Measurements from ENCODE around the gene PKM.

PKM gene

GRCh38 chr15:72248514-72248913 lies 17.5 kb upstream of the PKM start:
- no peak for DNase-seq (ENCODE audit: low spot score in 2 of 2)
- H3K27me3 ChIP-seq (ENCODE audit: low read depth): no peaks in the 10 kb centered on the region
- H3K4me3 ChIP-seq: no peak overlapping the region
- in situ Hi-C loops (cut with MboI; ENCODE audit: low sequenced_read_pairs): no loop called here
- H3K36me3 ChIP-seq (replicated peaks): peaks cover 78% of the 10 kb centered on the region
- peaks cover 17% of the 10 kb centered on the region for H3K4me1 ChIP-seq
- no peaks in the 10 kb centered on the region for H3K9me3 ChIP-seq

GRCh38 chr15:72242775-72243370 lies 11.9 kb upstream of the PKM start:
- peaks cover 71% of the 10 kb centered on the region for H3K36me3 ChIP-seq (replicated peaks)
- in situ Hi-C loops (cut with MboI; ENCODE audit: low sequenced_read_pairs): no loop called here
- no peaks in the 10 kb centered on the region for H3K9me3 ChIP-seq
- DNase-seq (ENCODE audit: low spot score in 2 of 2): no peak
- H3K27me3 ChIP-seq (ENCODE audit: low read depth): no peaks in the 10 kb centered on the region
- no peaks in the 10 kb centered on the region for H3K4me1 ChIP-seq
- H3K4me3 ChIP-seq: no peak overlapping the region

GRCh38 chr15:72239652-72240051 lies 8.7 kb upstream of the PKM start:
- in situ Hi-C loops (cut with MboI; ENCODE audit: low sequenced_read_pairs): no loop called here
- H3K36me3 ChIP-seq (replicated peaks): peaks cover 54% of the 10 kb centered on the region
- no peaks in the 10 kb centered on the region for H3K27me3 ChIP-seq (ENCODE audit: low read depth)
- no peaks in the 10 kb centered on the region for H3K9me3 ChIP-seq
- DNase-seq (ENCODE audit: low spot score in 2 of 2): no peak
- no peaks in the 10 kb centered on the region for H3K4me1 ChIP-seq
- no peak overlapping the region for H3K4me3 ChIP-seq

- no peak overlapping the region for H3K4me3 ChIP-seq
- no peaks in the 10 kb centered on the region for H3K4me1 ChIP-seq
- H3K9me3 ChIP-seq: no peaks in the 10 kb centered on the region
- in situ Hi-C loops (cut with MboI; ENCODE audit: low sequenced_read_pairs): no loop called here
- DNase-seq (ENCODE audit: low spot score in 2 of 2): no peak
- H3K27me3 ChIP-seq (ENCODE audit: low read depth): no peaks in the 10 kb centered on the region
- H3K36me3 ChIP-seq (replicated peaks): peaks cover 43% of the 10 kb centered on the region
Measured at GRCh38 chr15:72238586-72238985, 7.6 kb upstream of the PKM start.

- H3K4me1 ChIP-seq: no peaks in the 10 kb centered on the region
- H3K4me3 ChIP-seq: no peak overlapping the region
- peaks cover 36% of the 10 kb centered on the region for H3K36me3 ChIP-seq (replicated peaks)
- in situ Hi-C loops (cut with MboI; ENCODE audit: low sequenced_read_pairs): no loop called here
- H3K27me3 ChIP-seq (ENCODE audit: low read depth): no peaks in the 10 kb centered on the region
- no peak for DNase-seq (ENCODE audit: low spot score in 2 of 2)
- no peaks in the 10 kb centered on the region for H3K9me3 ChIP-seq
Measured at GRCh38 chr15:72237853-72238224, 6.8 kb upstream of the PKM start.

GRCh38 chr15:72237029-72237852 lies 6.3 kb upstream of the PKM start:
- no peaks in the 10 kb centered on the region for H3K27me3 ChIP-seq (ENCODE audit: low read depth)
- DNase-seq (ENCODE audit: low spot score in 2 of 2): peak in 1 of 2 experiments; percentile 48
- no peak overlapping the region for H3K4me3 ChIP-seq
- in situ Hi-C loops (cut with MboI; ENCODE audit: low sequenced_read_pairs): no loop called here
- no peaks in the 10 kb centered on the region for H3K9me3 ChIP-seq
- H3K4me1 ChIP-seq: peaks cover 2% of the 10 kb centered on the region
- H3K36me3 ChIP-seq (replicated peaks): peaks cover 30% of the 10 kb centered on the region

- Histone ChIP-seq H3K36me3 (replicated peaks) (peaks cover 22% of the 10 kb centered on the region), H3K4me3 (no peak overlapping the region), H3K27me3 (ENCODE audit: low read depth) (no peaks in the 10 kb centered on the region), H3K9me3 (no peaks in the 10 kb centered on the region), H3K4me1 (peaks cover 8% of the 10 kb centered on the region)
- DNase-seq (ENCODE audit: low spot score in 2 of 2): no peak
- in situ Hi-C loops (cut with MboI; ENCODE audit: low sequenced_read_pairs): no loop called here
Measured at GRCh38 chr15:72236381-72237003, 5.5 kb upstream of the PKM start.

GRCh38 chr15:72235298-72235697 lies 4.3 kb upstream of the PKM start:
- Histone ChIP-seq H3K9me3 (no peaks in the 10 kb centered on the region), H3K4me3 (no peak overlapping the region), H3K4me1 (peaks cover 8% of the 10 kb centered on the region), H3K27me3 (ENCODE audit: low read depth) (no peaks in the 10 kb centered on the region), H3K36me3 (replicated peaks) (peaks cover 15% of the 10 kb centered on the region)
- DNase-seq (ENCODE audit: low spot score in 2 of 2): no peak
- in situ Hi-C loops (cut with MboI; ENCODE audit: low sequenced_read_pairs): no loop called here

- H3K27me3 ChIP-seq (ENCODE audit: low read depth): no peaks in the 10 kb centered on the region
- H3K9me3 ChIP-seq: no peaks in the 10 kb centered on the region
- in situ Hi-C loops (cut with MboI; ENCODE audit: low sequenced_read_pairs): no loop called here
- peaks cover 5% of the 10 kb centered on the region for H3K36me3 ChIP-seq (replicated peaks)
- no peak overlapping the region for H3K4me3 ChIP-seq
- peaks cover 8% of the 10 kb centered on the region for H3K4me1 ChIP-seq
- no peak for DNase-seq (ENCODE audit: low spot score in 2 of 2)
Measured at GRCh38 chr15:72233769-72234168, 2.8 kb upstream of the PKM start.

GRCh38 chr15:72231833-72232478 lies 966 bp upstream of the PKM start:
- in situ Hi-C loops (cut with MboI; ENCODE audit: low sequenced_read_pairs): no loop called here
- H3K9me3 ChIP-seq: no peaks in the 10 kb centered on the region
- peak; percentile 37 to 38 for DNase-seq (ENCODE audit: low spot score in 2 of 2)
- peaks cover 12% of the 10 kb centered on the region for H3K36me3 ChIP-seq (replicated peaks)
- peaks cover 22% of the 10 kb centered on the region for H3K4me1 ChIP-seq
- H3K4me3 ChIP-seq: peak overlapping the region; percentile 98
- no peaks in the 10 kb centered on the region for H3K27me3 ChIP-seq (ENCODE audit: low read depth)

GRCh38 chr15:72230197-72231065 lies 559 bp downstream of the PKM start:
- in situ Hi-C loops (cut with MboI; ENCODE audit: low sequenced_read_pairs): no loop called here
- Histone ChIP-seq H3K4me3 (peak overlapping the region; percentile 98), H3K36me3 (replicated peaks) (peaks cover 23% of the 10 kb centered on the region), H3K9me3 (no peaks in the 10 kb centered on the region), H3K4me1 (peaks cover 28% of the 10 kb centered on the region), H3K27me3 (ENCODE audit: low read depth) (no peaks in the 10 kb centered on the region)
- peak; percentile 100 for DNase-seq (ENCODE audit: low spot score in 2 of 2)

- H3K4me3 ChIP-seq: peak overlapping the region; percentile 98
- no peak for DNase-seq (ENCODE audit: low spot score in 2 of 2)
- peaks cover 28% of the 10 kb centered on the region for H3K4me1 ChIP-seq
- no peaks in the 10 kb centered on the region for H3K9me3 ChIP-seq
- H3K36me3 ChIP-seq (replicated peaks): peaks cover 26% of the 10 kb centered on the region
- in situ Hi-C loops (cut with MboI; ENCODE audit: low sequenced_read_pairs): no loop called here
- H3K27me3 ChIP-seq (ENCODE audit: low read depth): no peaks in the 10 kb centered on the region
Measured at GRCh38 chr15:72229947-72230196, 1.1 kb downstream of the PKM start.
